K562 (cell line): ENCODE results near the gene DNER. TPM values are rescaled to one million over a fixed set of nuclear protein-coding genes. Genes with fewer than 3 reads are reported as not detected.

Source experiments
- GTF2A2 ChIP-seq: IDR thresholded peaks from 2 replicates; pipeline ENCODE4 v1.6.1; 2016; ENCODE audit warnings: mild to moderate bottlenecking, missing genetic modification characterization, missing compliant biosample characterization
- HLTF ChIP-seq: fragments of 450-650 bp; IDR thresholded peaks from 2 replicates; pipeline ENCODE4 v1.6.1; 2016
- TAF1 ChIP-seq: IDR thresholded peaks from 2 replicates; pipeline ENCODE4 v1.6.1; 2011; ENCODE audit warnings: mild to moderate bottlenecking, low read length, moderate library complexity; ENCODE audit not compliant: insufficient read depth, control insufficient read depth, severe bottlenecking; ENCODE audit errors: extremely low read depth
- TFE3 ChIP-seq: fragments of 450-650 bp; formaldehyde crosslinking; IDR thresholded peaks from 2 replicates; pipeline ENCODE4 v1.4.0; 2020; ENCODE audit warnings: mild to moderate bottlenecking, mixed read lengths
- ZKSCAN3 ChIP-seq: fragments of 250-450 bp; sonication (Bioruptor Pico); IDR thresholded peaks from 2 replicates; pipeline ENCODE4 v1.4.0; 2020
- ZMIZ1 ChIP-seq, 2 experiments: fragments of 150-350 bp in 1 of 2; IDR thresholded peaks; 2 replicates each; pipeline ENCODE4 v1.6.1; 2012 to 2016; ENCODE audit warnings: low read depth in 2 of 2, low read length in 2 of 2, mild to moderate bottlenecking in 1 of 2, moderate library complexity in 1 of 2
- ZNF766 ChIP-seq: fragments of 200-800 bp; sonication (Bioruptor generic); conservative IDR thresholded peaks from 2 replicates; pipeline ENCODE4 v1.6.1; 2016; ENCODE audit warnings: missing genetic modification characterization, missing compliant biosample characterization
- polyA plus RNA-seq, 8 experiments: library from polyadenylated mRNA; depleted of rRNA in 4 of 8; stranded (reverse) in 5 of 8; unstranded in 3 of 8; fragments of >200 nt; fragmentation: Nextera tagmentation in 2 of 8; fragmentation: Illumina TruSeq in 1 of 8; extraction: Ambion mirVana in 2 of 8; extraction: Trizol in 1 of 8; gene quantifications; 2 replicates each; pipeline versions ENCODE4 v1.2.1 to v1.2.3, GENCODE V29; 2011 to 2014; ENCODE audit warnings: inconsistent platforms in 1 of 8, missing spikeins in 1 of 8
- total RNA-seq, 7 experiments: library from RNA; depleted of rRNA in 6 of 7; stranded (reverse); fragments of >200 nt in 6 of 7; fragmentation: Illumina TruSeq in 2 of 7; extraction: Trizol in 2 of 7; gene quantifications; 2 replicates each; pipeline versions ENCODE4 v1.2.1 to v1.2.3, GENCODE V29; 2011 to 2021; ENCODE audit warnings: low replicate concordance in 1 of 7

Gene DNER
- total and polyA plus RNA-seq, 9 of the 15 experiments (the other 6 are each of a cell fraction or from before 2014, with no cell fraction given): not detected

- no peak for TF ChIP-seq ZMIZ1 (IDR thresholded peaks at IDR 0.05; ENCODE audit: low read depth in 2 of 2, low read length in 2 of 2)
- TF ChIP-seq TAF1: no peak
- TF ChIP-seq GTF2A2 (tag): no peak
- TF ChIP-seq ZKSCAN3: no peak
- TF ChIP-seq HLTF: no peak
- no peak for TF ChIP-seq ZNF766 (CRISPR knock-in tag)
- TF ChIP-seq TFE3 (CRISPR knock-in tag): no peak
- TF ChIP-seq, all 486 proteins: peak for 0
Measured at GRCh38 chr2:229467783-229468182, 246.6 kb downstream of the DNER start (continued).
